ENCODE data around the gene ZFAND3. TPM values are rescaled to one million over a fixed set of nuclear protein-coding genes. Genes with fewer than 3 reads are reported as not detected.

Gene ZFAND3
- total and polyA plus RNA-seq, 10 of the 15 experiments (the other 5 are each of a cell fraction or from before 2014, with no cell fraction given) = 0.90 to 34.4 (median 16.3) TPM

DNA sequence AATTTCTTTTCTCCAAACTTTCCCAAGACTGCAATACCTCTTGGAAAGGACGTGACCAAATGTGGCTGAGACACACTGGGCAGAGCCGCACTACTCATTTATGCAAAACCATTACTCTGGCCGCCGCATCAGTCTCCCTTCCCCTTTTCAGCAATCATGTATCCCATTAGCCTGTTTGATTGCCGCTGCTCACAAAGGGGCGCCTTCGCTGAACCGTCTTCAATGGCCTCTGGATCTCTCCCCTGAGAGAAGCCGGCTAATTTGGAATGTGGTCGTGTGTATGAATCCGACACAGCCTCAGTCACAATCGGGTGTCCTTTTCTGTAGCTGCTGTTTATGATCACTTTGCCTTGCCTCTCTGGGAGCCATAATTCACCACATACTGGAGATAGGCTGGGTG lies 361.1 kb downstream of the ZFAND3 start (continued):
- TF ChIP-seq SP1 (IDR thresholded peaks at IDR 0.05; ENCODE audit: low read depth, low read length) (no peak), CHD4 (IDR thresholded peaks at IDR 0.05) (no peak), NFYB (IDR thresholded peaks at IDR 0.05; ENCODE audit: insufficient read depth, low read depth, low read length) (no peak), BHLHE40 (IDR thresholded peaks at IDR 0.05; ENCODE audit: borderline replicate concordance in 1 of 2, low read depth in 2 of 2, low read length in 1 of 2) (no peak), ETV6 (conservative IDR thresholded peaks at IDR 0.05 in 1 of 2, IDR thresholded peaks at IDR 0.05 in 1 of 2; ENCODE audit: borderline replicate concordance in 1 of 2, low read depth in 1 of 2) (no peak), GATAD2B (conservative IDR thresholded peaks at IDR 0.05; ENCODE audit: low read depth) (no peak)
- TF ChIP-seq, protein P1, sequence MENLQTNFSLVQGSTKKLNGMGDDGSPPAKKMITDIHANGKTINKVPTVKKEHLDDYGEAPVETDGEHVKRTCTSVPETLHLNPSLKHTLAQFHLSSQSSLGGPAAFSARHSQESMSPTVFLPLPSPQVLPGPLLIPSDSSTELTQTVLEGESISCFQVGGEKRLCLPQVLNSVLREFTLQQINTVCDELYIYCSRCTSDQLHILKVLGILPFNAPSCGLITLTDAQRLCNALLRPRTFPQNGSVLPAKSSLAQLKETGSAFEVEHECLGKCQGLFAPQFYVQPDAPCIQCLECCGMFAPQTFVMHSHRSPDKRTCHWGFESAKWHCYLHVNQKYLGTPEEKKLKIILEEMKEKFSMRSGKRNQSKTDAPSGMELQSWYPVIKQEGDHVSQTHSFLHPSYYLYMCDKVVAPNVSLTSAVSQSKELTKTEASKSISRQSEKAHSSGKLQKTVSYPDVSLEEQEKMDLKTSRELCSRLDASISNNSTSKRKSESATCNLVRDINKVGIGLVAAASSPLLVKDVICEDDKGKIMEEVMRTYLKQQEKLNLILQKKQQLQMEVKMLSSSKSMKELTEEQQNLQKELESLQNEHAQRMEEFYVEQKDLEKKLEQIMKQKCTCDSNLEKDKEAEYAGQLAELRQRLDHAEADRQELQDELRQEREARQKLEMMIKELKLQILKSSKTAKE (IDR thresholded peaks at IDR 0.05; ENCODE audit: low read depth, poor library complexity, severe bottlenecking) = no peak
- TF ChIP-seq, protein P2, sequence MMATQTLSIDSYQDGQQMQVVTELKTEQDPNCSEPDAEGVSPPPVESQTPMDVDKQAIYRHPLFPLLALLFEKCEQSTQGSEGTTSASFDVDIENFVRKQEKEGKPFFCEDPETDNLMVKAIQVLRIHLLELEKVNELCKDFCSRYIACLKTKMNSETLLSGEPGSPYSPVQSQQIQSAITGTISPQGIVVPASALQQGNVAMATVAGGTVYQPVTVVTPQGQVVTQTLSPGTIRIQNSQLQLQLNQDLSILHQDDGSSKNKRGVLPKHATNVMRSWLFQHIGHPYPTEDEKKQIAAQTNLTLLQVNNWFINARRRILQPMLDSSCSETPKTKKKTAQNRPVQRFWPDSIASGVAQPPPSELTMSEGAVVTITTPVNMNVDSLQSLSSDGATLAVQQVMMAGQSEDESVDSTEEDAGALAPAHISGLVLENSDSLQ (IDR thresholded peaks at IDR 0.05) = no peak
- TF ChIP-seq, protein P3, sequence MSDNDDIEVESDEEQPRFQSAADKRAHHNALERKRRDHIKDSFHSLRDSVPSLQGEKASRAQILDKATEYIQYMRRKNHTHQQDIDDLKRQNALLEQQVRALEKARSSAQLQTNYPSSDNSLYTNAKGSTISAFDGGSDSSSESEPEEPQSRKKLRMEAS (IDR thresholded peaks at IDR 0.05; ENCODE audit: low read depth, low read length) = no peak

DNA sequence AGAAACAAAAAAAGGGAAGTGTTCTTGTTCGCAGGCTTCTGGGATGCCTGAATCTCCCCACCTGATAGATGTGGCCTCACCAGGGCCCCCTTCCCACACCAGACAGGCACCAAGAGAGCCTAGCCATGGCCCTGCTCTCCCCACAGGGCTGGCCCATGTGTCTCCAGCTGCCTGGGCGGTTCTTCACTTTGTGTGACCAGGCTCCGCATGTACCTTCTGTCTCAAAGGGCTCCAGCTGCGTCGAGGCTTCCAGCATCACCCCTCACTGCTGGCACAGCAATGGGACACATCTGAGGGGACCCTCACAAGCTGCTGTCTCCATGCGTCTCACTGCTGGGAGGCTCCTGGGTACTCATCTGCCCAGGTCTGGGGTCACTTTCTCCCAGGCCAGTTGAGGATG lies 362.9 kb downstream of the ZFAND3 start:
- ChIA-PET SMC1A (ENCODE audit: uncharacterized antibody, unreplicated experiment) (no interaction called here), RAD21 (ENCODE audit: unreplicated experiment) (no interaction called here), POLR2A (no interaction called here), CTCF (no interaction called here)
- no peak for FAIRE-seq
- no peak for ATAC-seq
- Histone ChIP-seq H3K27me3 (replicated peaks in 1 of 2; ENCODE audit: control insufficient read depth in 2 of 2, insufficient read depth in 2 of 2, low read length in 1 of 2) (no peaks in the 10 kb centered on the region), H3K4me1 (ENCODE audit: control insufficient read depth, insufficient read depth, low read length) (no peaks in the 10 kb centered on the region), H3K4me2 (ENCODE audit: control insufficient read depth, insufficient read depth) (no peak overlapping the region), H4K20me1 (ENCODE audit: control insufficient read depth, insufficient read depth) (no peaks in the 10 kb centered on the region), H3K36me3 (ENCODE audit: control insufficient read depth in 2 of 2, insufficient read depth in 2 of 2, low read length in 1 of 2) (no peaks in the 10 kb centered on the region), H3K9ac (ENCODE audit: control insufficient read depth, insufficient read depth, low read length) (no peak overlapping the region), H3K79me2 (ENCODE audit: control insufficient read depth, insufficient read depth, low read length) (no peaks in the 10 kb centered on the region), H3K27ac (ENCODE audit: control insufficient read depth, insufficient read depth) (no peak overlapping the region), H2AFZ (ENCODE audit: control insufficient read depth, low read depth, low read length) (no peak overlapping the region), H3K4me3 (no peak overlapping the region), H3K9me3 (replicated peaks; ENCODE audit: control insufficient read depth, insufficient read depth, low read length) (no peaks in the 10 kb centered on the region)
- in situ Hi-C loops (cut with MboI) = no loop called here
- no peak for DNase-seq (ENCODE audit: low read depth, low spot score)
- intact Hi-C loops (cut with micrococcal nuclease; ENCODE audit: unreplicated experiment) = no loop called here
- 82% methylated on average over 6 of the region's 6 CpGs for WGBS (ENCODE audit: insufficient coverage, insufficient replicate concordance, low lambda C conversion rate, missing lambda C conversion rate)
- BruUV-seq (replicated peaks) = no TSS peak
- TF ChIP-seq RELA (IDR thresholded peaks at IDR 0.05; ENCODE audit: borderline replicate concordance, partially characterized antibody) (no peak), SPI1 (IDR thresholded peaks at IDR 0.05; ENCODE audit: borderline replicate concordance, insufficient read depth, low read depth, low read length) (no peak)
- TF ChIP-seq, protein P4, sequence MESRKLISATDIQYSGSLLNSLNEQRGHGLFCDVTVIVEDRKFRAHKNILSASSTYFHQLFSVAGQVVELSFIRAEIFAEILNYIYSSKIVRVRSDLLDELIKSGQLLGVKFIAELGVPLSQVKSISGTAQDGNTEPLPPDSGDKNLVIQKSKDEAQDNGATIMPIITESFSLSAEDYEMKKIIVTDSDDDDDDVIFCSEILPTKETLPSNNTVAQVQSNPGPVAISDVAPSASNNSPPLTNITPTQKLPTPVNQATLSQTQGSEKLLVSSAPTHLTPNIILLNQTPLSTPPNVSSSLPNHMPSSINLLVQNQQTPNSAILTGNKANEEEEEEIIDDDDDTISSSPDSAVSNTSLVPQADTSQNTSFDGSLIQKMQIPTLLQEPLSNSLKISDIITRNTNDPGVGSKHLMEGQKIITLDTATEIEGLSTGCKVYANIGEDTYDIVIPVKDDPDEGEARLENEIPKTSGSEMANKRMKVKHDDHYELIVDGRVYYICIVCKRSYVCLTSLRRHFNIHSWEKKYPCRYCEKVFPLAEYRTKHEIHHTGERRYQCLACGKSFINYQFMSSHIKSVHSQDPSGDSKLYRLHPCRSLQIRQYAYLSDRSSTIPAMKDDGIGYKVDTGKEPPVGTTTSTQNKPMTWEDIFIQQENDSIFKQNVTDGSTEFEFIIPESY (IDR thresholded peaks at IDR 0.05) = no peak
- TF ChIP-seq, protein P5, sequence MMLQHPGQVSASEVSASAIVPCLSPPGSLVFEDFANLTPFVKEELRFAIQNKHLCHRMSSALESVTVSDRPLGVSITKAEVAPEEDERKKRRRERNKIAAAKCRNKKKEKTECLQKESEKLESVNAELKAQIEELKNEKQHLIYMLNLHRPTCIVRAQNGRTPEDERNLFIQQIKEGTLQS (IDR thresholded peaks at IDR 0.05; ENCODE audit: borderline replicate concordance, extremely low read depth, low read depth, low read length) = no peak
